HepG2 (cell line): ENCODE results near the gene NELFB. TPM values are rescaled to one million over a fixed set of nuclear protein-coding genes. Genes with fewer than 3 reads are reported as not detected.

ENCODE experiments used
- ATM ChIP-seq: fragments of 450-650 bp; IDR thresholded peaks from 2 replicates; pipeline ENCODE4 v1.7.1; 2017; ENCODE audit warnings: mild to moderate bottlenecking, borderline replicate concordance
- CREBL2 ChIP-seq: sonication (generic); formaldehyde crosslinking; IDR thresholded peaks from 2 replicates; pipeline ENCODE4 v1.8.1; 2023; ENCODE audit warnings: missing genetic modification reagents, mild to moderate bottlenecking, borderline replicate concordance
- CSRNP1 ChIP-seq: sonication (generic); formaldehyde crosslinking; IDR thresholded peaks from 2 replicates; pipeline ENCODE4 v1.8.1; 2023; ENCODE audit warnings: mild to moderate bottlenecking, missing genetic modification reagents
- FOSL1 ChIP-seq: sonication (generic); formaldehyde crosslinking; IDR thresholded peaks from 2 replicates; pipeline ENCODE4 v1.9.0; 2021; ENCODE audit warnings: missing genetic modification reagents, borderline replicate concordance
- HNRNPLL ChIP-seq: fragments of 200-400 bp; formaldehyde crosslinking; IDR thresholded peaks from 2 replicates; pipeline ENCODE4 v1.6.1; 2017; ENCODE audit warnings: mild to moderate bottlenecking, low read depth, low read length; ENCODE audit not compliant: poor library complexity, severe bottlenecking
- KDM2A ChIP-seq: sonication (generic); formaldehyde crosslinking; IDR thresholded peaks from 2 replicates; pipeline ENCODE4 v1.4.0; 2020; ENCODE audit warnings: low read depth, missing genetic modification reagents, borderline replicate concordance
- REL ChIP-seq: sonication (generic); formaldehyde crosslinking; conservative IDR thresholded peaks from 2 replicates; pipeline ENCODE4 v1.8.0; 2022; ENCODE audit warnings: mild to moderate bottlenecking, missing genetic modification reagents, moderate library complexity
- RFX3 ChIP-seq: IDR thresholded peaks from 2 replicates; pipeline ENCODE4 v1.6.1; 2016; ENCODE audit warnings: missing biosample characterization, missing genetic modification reagents
- RFXANK ChIP-seq: IDR thresholded peaks from 2 replicates; pipeline ENCODE4 v1.6.1; 2016
- TCF12 ChIP-seq, 2 experiments: fragments of 450-650 bp in 1 of 2; sonication (generic) in 1 of 2; formaldehyde crosslinking in 1 of 2; IDR thresholded peaks; 2 replicates each; pipeline versions ENCODE4 v1.6.1 to v1.8.0; 2017 to 2022; ENCODE audit warnings: antibody characterized with exemption in 1 of 2, mild to moderate bottlenecking in 1 of 2, missing genetic modification reagents in 1 of 2, moderate library complexity in 1 of 2
- TIGD3 ChIP-seq: sonication (generic); formaldehyde crosslinking; IDR thresholded peaks from 2 replicates; pipeline ENCODE4 v1.5.1; 2020; ENCODE audit warnings: mild to moderate bottlenecking, missing genetic modification reagents, borderline replicate concordance
- U2AF2 ChIP-seq: fragments of 200-400 bp; formaldehyde crosslinking; IDR thresholded peaks from 2 replicates; pipeline ENCODE4 v1.6.1; 2017; ENCODE audit warnings: low read depth, mild to moderate bottlenecking, low read length
- XRCC5 ChIP-seq: fragments of 200-400 bp; formaldehyde crosslinking; optimal IDR thresholded peaks from 2 replicates; pipeline ENCODE3; 2017; ENCODE audit warnings: mild to moderate bottlenecking, low read length
- ZKSCAN1 ChIP-seq: fragments of 150-350 bp; IDR thresholded peaks from 2 replicates; pipeline ENCODE4 v1.6.1; 2014; ENCODE audit warnings: low read length
- ZNF30 ChIP-seq: sonication (generic); formaldehyde crosslinking; IDR thresholded peaks from 2 replicates; pipeline ENCODE4 v1.5.0; 2020; ENCODE audit warnings: mild to moderate bottlenecking, missing genetic modification reagents
- ZNF546 ChIP-seq: sonication (generic); formaldehyde crosslinking; conservative IDR thresholded peaks from 2 replicates; pipeline ENCODE4 v1.8.1; 2023; ENCODE audit warnings: mild to moderate bottlenecking, missing genetic modification reagents
- ZNF569 ChIP-seq: sonication (generic); formaldehyde crosslinking; IDR thresholded peaks from 2 replicates; pipeline ENCODE4 v1.5.0; 2020; ENCODE audit warnings: mild to moderate bottlenecking, missing genetic modification reagents, moderate library complexity, borderline replicate concordance
- ZNF687 ChIP-seq: sonication (generic); formaldehyde crosslinking; IDR thresholded peaks from 2 replicates; pipeline ENCODE4 v1.5.1; 2020; ENCODE audit warnings: mild to moderate bottlenecking, missing genetic modification reagents, moderate library complexity
- ZNF749 ChIP-seq: sonication (generic); formaldehyde crosslinking; IDR thresholded peaks from 2 replicates; pipeline ENCODE4 v1.8.0; 2022; ENCODE audit warnings: mild to moderate bottlenecking, missing genetic modification reagents, moderate library complexity, borderline replicate concordance
- ZNF83 ChIP-seq: sonication (generic); formaldehyde crosslinking; IDR thresholded peaks from 2 replicates; pipeline ENCODE4 v1.4.0; 2020; ENCODE audit warnings: missing genetic modification reagents, mild to moderate bottlenecking, borderline replicate concordance
- ZSCAN25 ChIP-seq: sonication (generic); formaldehyde crosslinking; IDR thresholded peaks from 2 replicates; pipeline ENCODE4 v1.8.0; 2022; ENCODE audit warnings: mild to moderate bottlenecking, missing genetic modification reagents
- polyA plus RNA-seq, 8 experiments: library from polyadenylated mRNA; depleted of rRNA in 3 of 8; stranded (reverse) in 7 of 8; unstranded in 1 of 8; fragments of >200 nt; fragmentation: Illumina TruSeq in 4 of 8; extraction: Trizol in 4 of 8; gene quantifications; 2 replicates each; pipeline versions ENCODE4 v1.2.1 to v1.2.3, GENCODE V29; 2011 to 2016; ENCODE audit warnings: low read depth in 4 of 8, missing spikeins in 1 of 8, mixed read lengths in 1 of 8; ENCODE audit not compliant: insufficient read depth in 1 of 8
- total RNA-seq, 5 experiments: library from RNA; depleted of rRNA; stranded (reverse); fragments of >200 nt; fragmentation: Illumina TruSeq; extraction: Trizol; gene quantifications; 2 replicates each; pipeline ENCODE4 v1.2.3, GENCODE V29; 2016; ENCODE audit warnings: low read depth in 1 of 5

NELFB gene
- total and polyA plus RNA-seq, 2 of the 13 experiments (the other 11 are each of a cell fraction or from before 2014, with no cell fraction given) = 26.5 to 45.8 TPM

GRCh38 chr9:137228968-137229896 is 25.9 kb upstream of the NELFB start (continued):
- no peak for TF ChIP-seq CREBL2 (CRISPR knock-in tag)
- TF ChIP-seq HNRNPLL = no peak
- TF ChIP-seq TIGD3 = no peak
- no peak for TF ChIP-seq ZKSCAN1
- 0 out of 2 replicates have a peak, but pooled peaks have one; percentile 8 for TF ChIP-seq REL (CRISPR knock-in tag)
- TF ChIP-seq RFXANK (CRISPR knock-in tag) = no peak
- no peak for TF ChIP-seq U2AF2
- 0 out of 2 replicates have a peak, but pooled peaks have one; percentile 51 for TF ChIP-seq ZNF83 (CRISPR knock-in tag)
- TF ChIP-seq ATM = no peak
- TF ChIP-seq ZNF569 = no peak
- no peak for TF ChIP-seq TCF12 (IDR thresholded peaks at IDR 0.05)
- TF ChIP-seq TCF12 (CRISPR knock-in tag; IDR thresholded peaks at IDR 0.05) = 0 out of 2 replicates have a peak, but pooled peaks have one; percentile 12
- peak; percentile 58; the same call in 1 of the 2 replicates for TF ChIP-seq ZSCAN25 (CRISPR knock-in tag)
- TF ChIP-seq KDM2A (CRISPR knock-in tag) = peak; percentile 67; the same call in 1 of the 2 replicates
- peak; percentile 60; the same call in 1 of the 2 replicates for TF ChIP-seq ZNF546 (CRISPR knock-in tag)
- 0 out of 2 replicates have a peak, but pooled peaks have one; percentile 36 for TF ChIP-seq ZNF749 (CRISPR knock-in tag)
- TF ChIP-seq CSRNP1 (CRISPR knock-in tag) = peak; percentile 47; the same call in 1 of the 2 replicates
- TF ChIP-seq ZNF30 (CRISPR knock-in tag) = no peak
- no peak for TF ChIP-seq FOSL1 (CRISPR knock-in tag)
- peak; percentile 64 for TF ChIP-seq ZNF687 (CRISPR knock-in tag)
- peak; percentile 6 for TF ChIP-seq XRCC5
- TF ChIP-seq RFX3 = no peak
